Measurements from ENCODE around the gene ZNF74.
"Not testable (repeated sequence)": the region's sequence is repeated elsewhere in the genome, so short reads cannot be mapped to it uniquely, and the experiment has no call there.

Gene ZNF74

DNA sequence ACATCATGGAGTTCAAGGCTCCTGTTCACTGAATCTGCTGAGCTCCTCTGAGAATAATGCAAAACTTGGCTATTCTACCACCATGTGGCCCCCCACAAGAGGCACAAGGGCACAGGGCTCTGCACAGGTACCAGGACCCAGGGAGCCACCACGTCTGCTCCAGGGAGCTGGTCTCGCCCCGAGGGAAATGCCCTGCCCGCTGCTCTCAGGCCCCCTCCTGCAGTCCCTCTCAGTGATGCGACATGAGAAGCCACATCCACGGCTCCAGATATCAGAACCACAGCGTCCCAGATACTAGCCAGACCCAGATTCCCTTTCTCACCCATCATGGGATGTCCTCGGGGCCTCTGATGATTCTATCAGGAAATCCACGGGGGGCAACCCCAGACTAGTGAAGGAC is 27.1 kb upstream of the ZNF74 start:
- H3K4me3 Mint-ChIP-seq; H3K9me3 Mint-ChIP-seq (ENCODE audit: low read depth); H3K27ac Mint-ChIP-seq; H3K27me3 Mint-ChIP-seq; H3K36me3 Mint-ChIP-seq: not testable (repeated sequence)
- peaks cover 14% of the 10 kb centered on the region for H3K4me1 Mint-ChIP-seq (ENCODE audit: low read depth)

- H3K9me3 Mint-ChIP-seq (ENCODE audit: low read depth); H3K36me3 Mint-ChIP-seq; H3K27me3 Mint-ChIP-seq; H3K4me3 Mint-ChIP-seq; H3K27ac Mint-ChIP-seq: not testable (repeated sequence)
- H3K4me1 Mint-ChIP-seq (ENCODE audit: low read depth), result peaks cover 10% of the 10 kb centered on the region
These were observed 25.1 kb upstream of the ZNF74 start for GRCh38 chr22:20368875-20369274.

DNA sequence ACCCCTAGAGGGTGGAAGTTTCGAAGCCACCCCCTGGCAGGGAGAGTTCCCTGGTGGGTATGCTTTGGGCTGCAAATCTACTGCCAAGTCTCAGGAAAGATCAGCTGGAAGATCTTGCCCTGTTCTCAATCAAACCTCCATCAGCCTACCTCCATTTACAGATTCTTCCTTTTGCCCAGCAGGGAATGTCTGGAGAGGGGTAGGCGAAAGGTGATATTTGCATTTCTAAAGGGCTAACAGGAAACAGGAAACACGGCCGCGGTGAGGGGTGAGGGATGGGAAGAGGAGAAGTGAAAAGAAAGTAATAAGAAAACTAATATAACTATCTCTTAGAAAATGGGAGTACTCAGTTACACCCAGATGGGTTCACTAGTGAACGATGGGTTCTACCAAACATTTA is 22.3 kb upstream of the ZNF74 start:
- H3K4me3 Mint-ChIP-seq; H3K27me3 Mint-ChIP-seq; H3K9me3 Mint-ChIP-seq (ENCODE audit: low read depth); H3K27ac Mint-ChIP-seq; H3K4me1 Mint-ChIP-seq (ENCODE audit: low read depth); H3K36me3 Mint-ChIP-seq: not testable (repeated sequence)

DNA sequence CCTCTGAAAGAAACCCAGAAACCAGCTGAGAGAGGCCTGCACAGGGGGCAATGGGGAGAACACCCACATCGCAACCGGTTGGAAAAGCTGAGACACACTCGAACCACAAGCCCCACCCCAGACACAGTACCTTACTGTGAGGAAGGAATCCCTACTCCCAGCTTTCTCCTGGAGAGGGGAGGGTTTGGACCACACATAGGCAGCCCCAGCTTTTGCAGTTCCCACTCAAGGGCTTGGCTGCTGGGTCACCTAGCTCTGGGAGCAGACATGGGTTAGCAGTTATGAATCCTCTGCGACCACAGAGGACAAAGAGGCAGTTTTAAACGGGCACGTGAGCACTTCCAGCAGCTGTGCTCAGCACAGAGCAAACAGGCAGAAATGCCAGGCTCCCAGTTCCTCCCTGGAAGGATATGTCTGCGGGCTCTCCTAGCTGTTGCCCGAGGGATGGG is 21.5 kb upstream of the ZNF74 start:
- H3K4me1 Mint-ChIP-seq (ENCODE audit: low read depth); H3K36me3 Mint-ChIP-seq; H3K27ac Mint-ChIP-seq; H3K9me3 Mint-ChIP-seq (ENCODE audit: low read depth); H3K27me3 Mint-ChIP-seq; H3K4me3 Mint-ChIP-seq: not testable (repeated sequence)

DNA sequence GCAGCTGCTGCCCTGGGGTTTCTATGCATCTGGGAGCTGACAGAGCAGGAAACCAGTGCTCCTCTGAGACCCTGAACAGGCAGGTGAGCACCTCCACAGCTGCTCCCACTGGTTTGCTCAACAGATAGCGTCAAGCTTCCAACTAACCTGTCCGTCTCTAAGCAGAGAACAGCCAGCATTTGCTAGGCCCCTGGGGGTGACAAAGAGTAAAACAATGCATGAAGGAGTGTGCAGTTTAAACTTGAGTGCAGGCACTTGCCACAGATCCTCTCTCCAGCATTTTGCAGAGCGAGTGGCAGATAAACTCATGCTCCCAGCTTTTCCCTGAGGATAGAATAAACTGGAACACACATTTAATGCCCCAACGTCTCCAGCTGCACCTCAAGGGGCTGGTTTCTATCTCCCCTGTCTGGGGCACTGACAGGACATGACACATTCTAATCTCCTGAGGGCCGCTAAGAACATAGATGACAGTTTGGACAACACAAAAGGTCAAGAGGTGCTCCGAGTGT is 20.7 kb upstream of the ZNF74 start:
- H3K4me1 Mint-ChIP-seq (ENCODE audit: low read depth); H3K9me3 Mint-ChIP-seq (ENCODE audit: low read depth); H3K27me3 Mint-ChIP-seq: not testable (repeated sequence)

GRCh38 chr22:20374130-20374529 is 19.8 kb upstream of the ZNF74 start:
- H3K4me1 Mint-ChIP-seq (ENCODE audit: low read depth); H3K9me3 Mint-ChIP-seq (ENCODE audit: low read depth); H3K4me3 Mint-ChIP-seq; H3K27ac Mint-ChIP-seq; H3K27me3 Mint-ChIP-seq; H3K36me3 Mint-ChIP-seq: not testable (repeated sequence)

More for the DNA sequence above, 20.7 kb upstream of the ZNF74 start:
- not testable (repeated sequence) for H3K27ac Mint-ChIP-seq, H3K36me3 Mint-ChIP-seq, H3K4me3 Mint-ChIP-seq

GRCh38 chr22:20376281-20376680 is 17.7 kb upstream of the ZNF74 start:
- H3K27me3 Mint-ChIP-seq; H3K27ac Mint-ChIP-seq; H3K9me3 Mint-ChIP-seq (ENCODE audit: low read depth); H3K4me3 Mint-ChIP-seq; H3K36me3 Mint-ChIP-seq; H3K4me1 Mint-ChIP-seq (ENCODE audit: low read depth): not testable (repeated sequence)

DNA sequence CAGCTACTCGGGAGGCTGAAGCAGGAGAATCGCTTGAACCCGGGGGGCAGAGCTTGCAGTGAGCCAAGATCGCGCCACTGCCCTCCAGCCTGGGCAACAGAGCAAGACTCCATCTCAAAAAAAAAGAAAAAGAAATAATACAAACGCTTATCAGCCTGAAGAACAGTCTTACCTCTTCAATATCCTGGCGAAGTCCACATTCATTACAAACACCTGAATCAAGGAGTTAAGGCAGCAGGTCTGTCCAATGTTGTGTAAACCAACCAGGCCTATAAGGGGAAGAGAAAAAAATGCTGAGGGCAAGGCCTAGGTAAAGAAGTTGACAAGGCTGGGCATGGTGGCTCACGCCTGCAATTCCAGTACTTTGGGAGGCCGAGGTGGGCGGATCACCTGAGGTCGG is 17.0 kb upstream of the ZNF74 start:
- H3K9me3 Mint-ChIP-seq (ENCODE audit: low read depth); H3K4me1 Mint-ChIP-seq (ENCODE audit: low read depth); H3K27ac Mint-ChIP-seq; H3K36me3 Mint-ChIP-seq; H3K4me3 Mint-ChIP-seq; H3K27me3 Mint-ChIP-seq: not testable (repeated sequence)

DNA sequence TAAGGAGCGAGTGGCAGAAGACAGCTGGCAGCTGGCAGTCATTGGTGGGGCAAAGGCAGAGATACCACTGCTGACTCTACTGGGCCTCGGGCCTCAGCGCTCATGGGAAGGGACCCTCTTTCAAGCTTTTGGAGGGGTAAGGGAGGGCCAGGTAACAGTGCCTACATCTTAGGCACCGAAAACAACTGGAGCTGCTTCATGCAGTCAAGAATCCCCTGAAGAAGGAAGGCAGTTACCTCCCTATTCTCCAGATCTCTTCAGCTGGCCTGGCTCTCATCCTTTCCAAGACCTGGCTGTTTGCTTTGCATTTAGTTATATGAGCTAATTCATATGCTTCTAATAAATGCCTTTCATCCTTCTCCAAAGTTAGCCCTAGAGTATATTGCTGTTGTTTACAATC is 15.8 kb upstream of the ZNF74 start:
- Mint-ChIP-seq H3K36me3 (no peaks in the 10 kb centered on the region), H3K9me3 (ENCODE audit: low read depth) (peaks cover 5% of the 10 kb centered on the region), H3K27ac (no peak overlapping the region), H3K4me1 (ENCODE audit: low read depth) (no peaks in the 10 kb centered on the region), H3K27me3 (no peaks in the 10 kb centered on the region), H3K4me3 (no peak overlapping the region)

GRCh38 chr22:20378684-20379083 is 15.3 kb upstream of the ZNF74 start:
- H3K36me3 Mint-ChIP-seq; H3K27me3 Mint-ChIP-seq; H3K9me3 Mint-ChIP-seq (ENCODE audit: low read depth); H3K27ac Mint-ChIP-seq; H3K4me1 Mint-ChIP-seq (ENCODE audit: low read depth); H3K4me3 Mint-ChIP-seq: not testable (repeated sequence)

GRCh38 chr22:20380486-20380885 is 13.5 kb upstream of the ZNF74 start:
- H3K4me3 Mint-ChIP-seq, result no peak overlapping the region
- no peak overlapping the region for H3K27ac Mint-ChIP-seq
- no peaks in the 10 kb centered on the region for H3K27me3 Mint-ChIP-seq
- no peaks in the 10 kb centered on the region for H3K4me1 Mint-ChIP-seq (ENCODE audit: low read depth)
- no peaks in the 10 kb centered on the region for H3K36me3 Mint-ChIP-seq
- no peaks in the 10 kb centered on the region for H3K9me3 Mint-ChIP-seq (ENCODE audit: low read depth)

GRCh38 chr22:20383538-20383937 is 10.4 kb upstream of the ZNF74 start:
- Mint-ChIP-seq H3K4me1 (ENCODE audit: low read depth) (no peaks in the 10 kb centered on the region), H3K27me3 (no peaks in the 10 kb centered on the region)

DNA sequence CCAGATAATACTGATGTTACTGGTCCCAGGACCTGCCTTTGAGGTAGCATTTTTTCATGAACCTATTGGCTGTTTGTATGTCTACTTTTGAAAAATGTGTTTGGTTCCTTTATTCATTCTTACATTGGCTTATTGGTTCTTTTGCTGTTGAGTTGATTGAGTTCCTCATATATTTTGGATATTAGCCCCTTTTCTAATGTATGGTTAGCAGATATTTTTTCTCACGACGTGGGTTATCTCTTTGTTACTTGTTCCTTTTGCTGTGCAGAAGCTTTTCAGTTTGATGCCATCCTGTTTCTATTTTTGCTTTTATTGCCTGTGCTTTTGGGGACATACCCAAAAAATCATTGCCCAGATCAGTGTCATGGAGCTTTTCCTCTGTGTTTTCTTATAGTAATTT is 9.8 kb upstream of the ZNF74 start:
- Mint-ChIP-seq H3K27ac (no peak overlapping the region), H3K36me3 (no peaks in the 10 kb centered on the region), H3K27me3 (no peaks in the 10 kb centered on the region), H3K4me1 (ENCODE audit: low read depth) (no peaks in the 10 kb centered on the region), H3K4me3 (no peak overlapping the region), H3K9me3 (ENCODE audit: low read depth) (no peaks in the 10 kb centered on the region)

More at GRCh38 chr22:20383538-20383937, 10.4 kb upstream of the ZNF74 start:
- no peak overlapping the region for H3K27ac Mint-ChIP-seq
- H3K9me3 Mint-ChIP-seq (ENCODE audit: low read depth), result no peaks in the 10 kb centered on the region
- H3K36me3 Mint-ChIP-seq, result no peaks in the 10 kb centered on the region
- H3K4me3 Mint-ChIP-seq, result no peak overlapping the region

DNA sequence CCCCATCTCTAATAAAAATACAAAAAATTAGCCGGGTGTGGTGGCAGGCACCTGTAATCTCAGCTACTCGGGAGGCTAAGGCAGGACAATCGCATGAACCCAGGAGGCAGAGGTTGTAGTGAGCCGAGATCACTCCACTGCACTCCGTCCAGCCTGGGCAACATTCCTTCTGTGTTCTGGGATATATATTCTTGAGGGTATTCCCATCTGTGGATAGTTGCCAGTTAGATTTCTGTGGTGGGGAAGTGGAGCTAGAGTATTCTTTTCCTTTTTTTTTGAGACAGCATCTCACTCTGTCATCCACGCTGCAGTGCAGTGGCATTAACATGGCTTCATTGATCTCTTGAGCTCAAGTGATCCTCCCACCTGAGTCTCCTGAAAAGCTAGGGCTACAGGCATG is 9.1 kb upstream of the ZNF74 start:
- Mint-ChIP-seq H3K27me3 (no peaks in the 10 kb centered on the region), H3K9me3 (ENCODE audit: low read depth) (no peaks in the 10 kb centered on the region), H3K36me3 (no peaks in the 10 kb centered on the region), H3K4me3 (no peak overlapping the region), H3K27ac (no peak overlapping the region), H3K4me1 (ENCODE audit: low read depth) (no peaks in the 10 kb centered on the region)

- no peak overlapping the region for H3K4me3 Mint-ChIP-seq
- H3K9me3 Mint-ChIP-seq (ENCODE audit: low read depth), result no peaks in the 10 kb centered on the region
- no peak overlapping the region for H3K27ac Mint-ChIP-seq
- H3K27me3 Mint-ChIP-seq, result no peaks in the 10 kb centered on the region
- H3K36me3 Mint-ChIP-seq, result no peaks in the 10 kb centered on the region
- no peaks in the 10 kb centered on the region for H3K4me1 Mint-ChIP-seq (ENCODE audit: low read depth)
These were observed 7.6 kb upstream of the ZNF74 start for GRCh38 chr22:20386336-20386735.

DNA sequence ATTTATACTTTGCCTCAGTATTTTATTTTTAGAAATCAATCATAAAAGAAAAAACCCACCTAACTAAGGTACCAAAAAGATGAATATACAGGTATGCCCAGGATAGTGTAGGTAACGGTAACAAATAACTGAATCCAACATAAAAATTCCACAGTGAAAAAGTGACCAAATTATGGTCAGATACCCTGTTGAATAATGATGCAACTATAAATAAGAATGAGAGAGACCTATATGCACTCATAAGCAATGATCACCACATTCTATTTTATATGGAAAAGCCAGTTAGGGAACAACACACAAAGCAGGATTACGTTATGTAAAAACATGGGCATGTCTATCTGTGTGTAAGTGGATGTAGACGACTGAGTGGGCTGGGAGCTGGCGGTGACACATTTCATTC is 7.0 kb upstream of the ZNF74 start:
- Mint-ChIP-seq H3K9me3 (ENCODE audit: low read depth) (no peaks in the 10 kb centered on the region), H3K27ac (no peak overlapping the region), H3K4me3 (no peak overlapping the region), H3K4me1 (ENCODE audit: low read depth) (no peaks in the 10 kb centered on the region), H3K27me3 (no peaks in the 10 kb centered on the region), H3K36me3 (no peaks in the 10 kb centered on the region)

DNA sequence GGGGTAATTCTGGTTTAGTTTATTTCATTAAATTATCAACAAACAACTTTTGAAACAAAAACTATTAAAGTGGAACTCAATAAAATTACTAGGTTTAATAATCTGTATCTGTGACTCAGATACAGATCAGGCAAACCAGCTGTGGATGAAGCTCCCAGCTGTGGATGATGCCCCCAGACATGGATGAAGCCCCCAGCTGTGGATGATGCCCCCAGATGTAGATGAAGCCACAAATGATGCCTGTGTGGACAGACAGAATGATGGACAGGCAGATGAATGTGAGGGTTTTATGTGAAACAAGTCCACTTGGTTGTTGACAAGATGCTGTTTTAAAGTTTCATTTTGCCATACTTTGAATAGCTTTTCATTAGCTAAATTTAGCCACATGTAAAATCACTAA is 5.8 kb upstream of the ZNF74 start:
- Mint-ChIP-seq H3K36me3 (no peaks in the 10 kb centered on the region), H3K27me3 (no peaks in the 10 kb centered on the region), H3K9me3 (ENCODE audit: low read depth) (no peaks in the 10 kb centered on the region), H3K27ac (no peak overlapping the region), H3K4me3 (no peak overlapping the region), H3K4me1 (ENCODE audit: low read depth) (no peaks in the 10 kb centered on the region)
